ENCODE data around the gene VPS37B. TPM values are rescaled to one million over a fixed set of nuclear protein-coding genes. Genes with fewer than 3 reads are reported as not detected.

VPS37B gene
- total and polyA plus RNA-seq, 2 donors from 2014 or later = 21.4 to 47.8 TPM

DNA sequence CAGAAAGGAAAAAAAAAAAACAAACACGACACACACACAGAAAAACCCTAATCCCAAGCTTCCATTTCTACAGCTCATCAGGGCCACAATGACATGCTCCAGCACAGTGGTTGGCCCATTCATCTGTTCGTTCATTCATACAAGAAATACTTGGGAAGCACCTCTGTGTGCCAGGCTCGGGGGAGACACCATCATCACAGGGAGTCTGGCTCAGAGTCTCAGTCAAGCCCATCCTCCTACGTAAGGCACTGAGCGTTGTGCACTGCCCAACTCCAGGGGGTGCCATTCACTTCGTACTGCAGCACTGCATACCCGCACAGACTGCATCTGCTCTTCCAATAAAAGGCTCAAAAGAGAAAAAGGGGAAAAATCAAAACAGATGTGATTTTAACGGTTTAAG is 15.3 kb downstream of the VPS37B start:
- FAIRE-seq = no peak

DNA sequence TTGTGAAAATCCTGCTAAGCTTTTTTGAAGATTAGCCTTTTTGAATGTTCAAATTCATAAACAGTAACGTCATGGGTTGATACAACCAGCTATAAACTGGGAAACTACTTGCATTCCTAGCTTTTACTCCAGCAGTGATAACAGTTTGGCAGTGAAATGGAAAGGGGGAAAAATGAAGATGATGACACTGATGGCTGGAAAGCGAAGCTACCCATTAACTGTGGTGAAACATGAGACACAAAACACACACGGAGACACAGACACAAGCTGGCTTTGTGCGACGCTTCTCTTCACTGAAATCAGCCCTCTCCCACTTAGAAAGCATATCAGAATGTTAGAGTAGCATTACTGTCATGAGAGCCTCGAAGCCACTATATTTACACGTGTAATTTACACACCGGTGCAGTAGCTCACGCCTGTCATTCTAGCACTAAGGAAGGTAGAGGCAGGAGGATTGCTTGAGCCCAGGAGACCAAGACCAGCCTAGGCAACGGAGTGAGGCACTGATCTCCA is 15.7 kb downstream of the VPS37B start:
- no peak for FAIRE-seq

More for the DNA sequence above, 15.3 kb downstream of the VPS37B start:
- TF ChIP-seq, protein P1, sequence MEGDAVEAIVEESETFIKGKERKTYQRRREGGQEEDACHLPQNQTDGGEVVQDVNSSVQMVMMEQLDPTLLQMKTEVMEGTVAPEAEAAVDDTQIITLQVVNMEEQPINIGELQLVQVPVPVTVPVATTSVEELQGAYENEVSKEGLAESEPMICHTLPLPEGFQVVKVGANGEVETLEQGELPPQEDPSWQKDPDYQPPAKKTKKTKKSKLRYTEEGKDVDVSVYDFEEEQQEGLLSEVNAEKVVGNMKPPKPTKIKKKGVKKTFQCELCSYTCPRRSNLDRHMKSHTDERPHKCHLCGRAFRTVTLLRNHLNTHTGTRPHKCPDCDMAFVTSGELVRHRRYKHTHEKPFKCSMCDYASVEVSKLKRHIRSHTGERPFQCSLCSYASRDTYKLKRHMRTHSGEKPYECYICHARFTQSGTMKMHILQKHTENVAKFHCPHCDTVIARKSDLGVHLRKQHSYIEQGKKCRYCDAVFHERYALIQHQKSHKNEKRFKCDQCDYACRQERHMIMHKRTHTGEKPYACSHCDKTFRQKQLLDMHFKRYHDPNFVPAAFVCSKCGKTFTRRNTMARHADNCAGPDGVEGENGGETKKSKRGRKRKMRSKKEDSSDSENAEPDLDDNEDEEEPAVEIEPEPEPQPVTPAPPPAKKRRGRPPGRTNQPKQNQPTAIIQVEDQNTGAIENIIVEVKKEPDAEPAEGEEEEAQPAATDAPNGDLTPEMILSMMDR (IDR thresholded peaks at IDR 0.05; ENCODE audit: borderline replicate concordance, extremely low read depth, insufficient read depth) = peak; percentile 23
- no peak overlapping the region for H3K9ac ChIP-seq (ENCODE audit: low read length in 3 of 3)
- peaks cover 0 to 28% (median 28%) of the 10 kb centered on the region in 3 donors for H3K4me1 ChIP-seq (ENCODE audit: control insufficient read depth in 2 of 3, insufficient read depth in 2 of 3, low read depth in 1 of 3, low read length in 3 of 3)
- H3K36me3 ChIP-seq (ENCODE audit: control insufficient read depth in 2 of 3, insufficient read depth in 3 of 3, low read length in 3 of 3) = no peaks in the 10 kb centered on the region
- intact Hi-C loops (cut with DNase I) = no loop called here
- H3K4me3 ChIP-seq (ENCODE audit: low read length in 3 of 3) = no peak overlapping the region
- DNase-seq = peak in 4 of 5 donors; percentile 70 to 86 (median 76)
- H3K27me3 ChIP-seq (ENCODE audit: control insufficient read depth, insufficient read depth, low read length) = no peaks in the 10 kb centered on the region
- H3K27ac ChIP-seq (ENCODE audit: low read depth in 2 of 2, low read length in 2 of 2) = no peak overlapping the region
- no peaks in the 10 kb centered on the region for H3K9me3 ChIP-seq (ENCODE audit: control insufficient read depth in 2 of 3, insufficient read depth in 1 of 3, low read length in 3 of 3)

GRCh38 chr12:122878780-122879612 is 16.9 kb downstream of the VPS37B start:
- H3K9ac ChIP-seq (ENCODE audit: low read length in 3 of 3) = no peak overlapping the region

More for the DNA sequence above, 15.7 kb downstream of the VPS37B start:
- TF ChIP-seq, protein P1 (IDR thresholded peaks at IDR 0.05; ENCODE audit: borderline replicate concordance, extremely low read depth, insufficient read depth) = no peak
- Histone ChIP-seq H3K4me3 (ENCODE audit: low read length in 3 of 3) (no peak overlapping the region), H3K9me3 (ENCODE audit: control insufficient read depth in 2 of 3, insufficient read depth in 1 of 3, low read length in 3 of 3) (no peaks in the 10 kb centered on the region), H3K9ac (ENCODE audit: low read length in 3 of 3) (no peak overlapping the region), H3K27me3 (ENCODE audit: control insufficient read depth, insufficient read depth, low read length) (no peaks in the 10 kb centered on the region), H3K4me1 (ENCODE audit: control insufficient read depth in 2 of 3, insufficient read depth in 2 of 3, low read depth in 1 of 3, low read length in 3 of 3) (peaks cover 0 to 33% (median 32%) of the 10 kb centered on the region in 3 donors), H3K36me3 (ENCODE audit: control insufficient read depth in 2 of 3, insufficient read depth in 3 of 3, low read length in 3 of 3) (no peaks in the 10 kb centered on the region), H3K27ac (ENCODE audit: low read depth in 2 of 2, low read length in 2 of 2) (no peak overlapping the region)
- peak in 1 of 5 donors; percentile 66 for DNase-seq
- intact Hi-C loops (cut with DNase I) = no loop called here

More at GRCh38 chr12:122878780-122879612, 16.9 kb downstream of the VPS37B start:
- Histone ChIP-seq H3K36me3 (ENCODE audit: control insufficient read depth in 2 of 3, insufficient read depth in 3 of 3, low read length in 3 of 3) (no peaks in the 10 kb centered on the region), H3K4me3 (ENCODE audit: low read length in 3 of 3) (no peak overlapping the region), H3K27me3 (ENCODE audit: control insufficient read depth, insufficient read depth, low read length) (no peaks in the 10 kb centered on the region), H3K4me1 (ENCODE audit: control insufficient read depth in 2 of 3, insufficient read depth in 2 of 3, low read depth in 1 of 3, low read length in 3 of 3) (peaks cover 0 to 37% (median 31%) of the 10 kb centered on the region in 3 donors), H3K9me3 (ENCODE audit: control insufficient read depth in 2 of 3, insufficient read depth in 1 of 3, low read length in 3 of 3) (no peaks in the 10 kb centered on the region), H3K27ac (ENCODE audit: low read depth in 2 of 2, low read length in 2 of 2) (no peak overlapping the region)
- intact Hi-C loops (cut with DNase I) = no loop called here
- FAIRE-seq (no peak), DNase-seq (no peak)
- TF ChIP-seq, protein P1 (IDR thresholded peaks at IDR 0.05; ENCODE audit: borderline replicate concordance, extremely low read depth, insufficient read depth) = no peak

Measured in kidney (tissue), 14 donors.